CD14-positive monocyte (primary cell): ENCODE results near the gene SV2B. TPM values are rescaled to one million over a fixed set of nuclear protein-coding genes. Genes with fewer than 3 reads are reported as not detected.

Experiments
- DNase-seq, 3 donors: peaks; one replicate each; pipeline ENCODE4 v3.0.0-alpha.2; 2011 to 2022
- H2AFZ ChIP-seq: 2 replicates; pipeline ENCODE4 v1.6.0; 2012; ENCODE audit warnings: mild to moderate bottlenecking, low read depth, low read length, inconsistent platforms; ENCODE audit not compliant: insufficient read depth, poor library complexity, severe bottlenecking
- H3K27ac ChIP-seq, 2 donors: 1 replicate in 1 of 2; 2 replicates in 1 of 2; pipeline ENCODE4 v1.5.1; 2012 to 2013; ENCODE audit warnings: low read length in 2 of 2, control low read depth in 1 of 2, inconsistent platforms in 1 of 2, low read depth in 1 of 2, mild to moderate bottlenecking in 1 of 2
- H3K27me3 ChIP-seq, 2 donors: one replicate each; pipeline versions ENCODE4 v1.6.0 to v1.6.1; 2011 to 2013; ENCODE audit warnings: low read length in 2 of 2; ENCODE audit not compliant: control insufficient read depth in 2 of 2, insufficient read depth in 2 of 2
- H3K36me3 ChIP-seq, 2 donors: replicated peaks in 1 of 2; 1 replicate in 1 of 2; 2 replicates in 1 of 2; pipeline versions ENCODE4 v1.5.1 to v1.6.1; 2012 to 2013; ENCODE audit warnings: low read length in 2 of 2, control low read depth in 1 of 2, inconsistent platforms in 1 of 2, mild to moderate bottlenecking in 1 of 2; ENCODE audit not compliant: insufficient read depth in 2 of 2, control insufficient read depth in 1 of 2
- H3K4me1 ChIP-seq, 2 donors: 1 replicate in 1 of 2; 2 replicates in 1 of 2; pipeline versions ENCODE4 v1.5.1 to v1.6.1; 2012 to 2013; ENCODE audit warnings: low read length in 2 of 2, control low read depth in 1 of 2, inconsistent platforms in 1 of 2, mild to moderate bottlenecking in 1 of 2, moderate library complexity in 1 of 2; ENCODE audit not compliant: insufficient read depth in 2 of 2, control insufficient read depth in 1 of 2
- H3K4me2 ChIP-seq: replicated peaks from 2 replicates; pipeline ENCODE3; 2012; ENCODE audit warnings: low read length, moderate library complexity, mild to moderate bottlenecking; ENCODE audit not compliant: poor library complexity, severe bottlenecking; ENCODE audit errors: extremely low read depth
- H3K4me3 ChIP-seq, 3 experiments: fragments of 200-600 bp in 1 of 3; sonication (generic) in 1 of 3; replicated peaks in 1 of 3; 1 replicate in 2 of 3; 2 replicates in 1 of 3; pipeline ENCODE4 v1.5.1; 2011 to 2013; ENCODE audit warnings: low read length in 3 of 3, mild to moderate bottlenecking in 3 of 3, control low read depth in 2 of 3, low read depth in 2 of 3, inconsistent platforms in 1 of 3, moderate library complexity in 1 of 3
- H3K79me2 ChIP-seq: 2 replicates; pipeline ENCODE4 v1.6.0; 2012; ENCODE audit warnings: mild to moderate bottlenecking, control low read depth, inconsistent platforms, low read length, moderate library complexity; ENCODE audit not compliant: insufficient read depth
- H3K9ac ChIP-seq: 2 replicates; pipeline ENCODE4 v1.6.0; 2017; ENCODE audit warnings: low read length, mild to moderate bottlenecking; ENCODE audit not compliant: insufficient read depth, poor library complexity, severe bottlenecking
- H3K9me3 ChIP-seq, 2 donors: replicated peaks in 1 of 2; 1 replicate in 1 of 2; 2 replicates in 1 of 2; pipeline versions ENCODE4 v1.5.1 to v1.6.1; 2012 to 2013; ENCODE audit warnings: low read length in 2 of 2, control low read depth in 1 of 2; ENCODE audit not compliant: control insufficient read depth in 1 of 2, insufficient read depth in 1 of 2
- H4K20me1 ChIP-seq: 2 replicates; pipeline ENCODE4 v1.6.0; 2012; ENCODE audit warnings: mild to moderate bottlenecking, low read length, control low read depth, moderate library complexity; ENCODE audit not compliant: insufficient read depth
- H3K27ac Mint-ChIP-seq, 7 donors: one replicate each; pipeline ENCODE4 v1.8.0; 2020; ENCODE audit warnings: mild to moderate bottlenecking in 7 of 7, mixed read lengths in 7 of 7, moderate library complexity in 6 of 7, inconsistent platforms in 2 of 7
- H3K27me3 Mint-ChIP-seq, 3 donors: one replicate each; pipeline ENCODE4 v1.8.0; 2021 to 2022; ENCODE audit warnings: low read depth in 3 of 3, mild to moderate bottlenecking in 3 of 3, mixed read lengths in 3 of 3, moderate library complexity in 3 of 3, inconsistent platforms in 1 of 3
- H3K36me3 Mint-ChIP-seq, 2 donors: one replicate each; pipeline ENCODE4 v1.8.0; 2020; ENCODE audit warnings: mixed read lengths in 2 of 2, inconsistent platforms in 1 of 2, mild to moderate bottlenecking in 1 of 2
- H3K4me1 Mint-ChIP-seq: one replicate; pipeline ENCODE4 v1.8.0; 2020; ENCODE audit warnings: mild to moderate bottlenecking, mixed read lengths
- H3K4me3 Mint-ChIP-seq, 2 donors: one replicate each; pipeline ENCODE4 v1.8.0; 2020; ENCODE audit warnings: mild to moderate bottlenecking in 2 of 2, mixed read lengths in 2 of 2, moderate library complexity in 1 of 2
- H3K9me3 Mint-ChIP-seq, 7 donors: one replicate each; pipeline ENCODE4 v1.8.0; 2020 to 2022; ENCODE audit warnings: mixed read lengths in 7 of 7, mild to moderate bottlenecking in 6 of 7, moderate library complexity in 6 of 7, inconsistent platforms in 2 of 7
- WGBS: methylation state at CpG from one replicate; pipeline ENCODE4 v1.1.5; 2013; ENCODE audit warnings: missing lambda C conversion rate; ENCODE audit not compliant: insufficient coverage; 5-methylcytosine and 5-hydroxymethylcytosine counted together
- intact Hi-C, 2 donors: fragments of 100-400 bp; cut with micrococcal nuclease; formaldehyde crosslinking; loops; one replicate each; pipeline versions ENCODE4 v1.15.0 to v1.15.1; 2023
- polyA plus RNA-seq, 3 donors: library from polyadenylated mRNA; depleted of rRNA in 1 of 3; unstranded in 2 of 3; stranded (reverse) in 1 of 3; fragments of 300-500 nt in 2 of 3; fragments of >200 nt in 1 of 3; fragmentation: Illumina TruSeq in 2 of 3; gene quantifications; 1 replicate in 2 of 3; 2 replicates in 1 of 3; pipeline ENCODE4 v1.2.3, GENCODE V29; 2012 to 2021
- TF ChIP-seq, protein P1 (sequence below): fragments of 200-600 bp; IDR thresholded peaks from one replicate; pipeline ENCODE4 v1.8.0; 2022; ENCODE audit warnings: antibody characterized with exemption, mild to moderate bottlenecking

The SV2B gene
- polyA plus RNA-seq, 3 donors = not detected

DNA sequence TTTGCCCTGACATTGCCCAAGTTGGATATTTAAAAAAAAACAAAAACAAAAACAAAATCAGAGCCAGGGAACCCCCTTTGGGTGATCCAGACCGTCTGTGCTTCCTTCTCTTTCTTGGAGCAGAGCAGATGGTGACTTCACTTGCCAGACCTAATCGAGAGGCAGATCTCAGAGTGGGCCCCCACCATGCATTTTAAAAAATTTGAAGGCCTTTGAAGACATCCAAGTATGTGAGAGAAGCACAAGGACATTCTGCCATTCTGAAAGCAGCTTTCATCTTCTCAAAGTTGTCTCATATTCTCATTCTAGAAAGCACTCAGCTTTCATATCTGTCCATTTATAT, 93.3 kb downstream of the SV2B start:
- no peak overlapping the region for H3K9ac ChIP-seq
- intact Hi-C loops = no loop called here
- no peak overlapping the region for H3K4me2 ChIP-seq
- H3K27me3 Mint-ChIP-seq = peaks cover 15 to 20% (median 17%) of the 10 kb centered on the region in 3 donors
- H3K9me3 ChIP-seq = no peaks in the 10 kb centered on the region
- H3K4me1 ChIP-seq = no peaks in the 10 kb centered on the region
- no peak overlapping the region for H2AFZ ChIP-seq
- no peaks in the 10 kb centered on the region for H4K20me1 ChIP-seq
- TF ChIP-seq, protein P1, sequence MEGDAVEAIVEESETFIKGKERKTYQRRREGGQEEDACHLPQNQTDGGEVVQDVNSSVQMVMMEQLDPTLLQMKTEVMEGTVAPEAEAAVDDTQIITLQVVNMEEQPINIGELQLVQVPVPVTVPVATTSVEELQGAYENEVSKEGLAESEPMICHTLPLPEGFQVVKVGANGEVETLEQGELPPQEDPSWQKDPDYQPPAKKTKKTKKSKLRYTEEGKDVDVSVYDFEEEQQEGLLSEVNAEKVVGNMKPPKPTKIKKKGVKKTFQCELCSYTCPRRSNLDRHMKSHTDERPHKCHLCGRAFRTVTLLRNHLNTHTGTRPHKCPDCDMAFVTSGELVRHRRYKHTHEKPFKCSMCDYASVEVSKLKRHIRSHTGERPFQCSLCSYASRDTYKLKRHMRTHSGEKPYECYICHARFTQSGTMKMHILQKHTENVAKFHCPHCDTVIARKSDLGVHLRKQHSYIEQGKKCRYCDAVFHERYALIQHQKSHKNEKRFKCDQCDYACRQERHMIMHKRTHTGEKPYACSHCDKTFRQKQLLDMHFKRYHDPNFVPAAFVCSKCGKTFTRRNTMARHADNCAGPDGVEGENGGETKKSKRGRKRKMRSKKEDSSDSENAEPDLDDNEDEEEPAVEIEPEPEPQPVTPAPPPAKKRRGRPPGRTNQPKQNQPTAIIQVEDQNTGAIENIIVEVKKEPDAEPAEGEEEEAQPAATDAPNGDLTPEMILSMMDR = no peak
- H3K4me3 ChIP-seq = no peak overlapping the region
- no peaks in the 10 kb centered on the region for H3K36me3 ChIP-seq
- DNase-seq = no peak
- H3K79me2 ChIP-seq = no peaks in the 10 kb centered on the region
- H3K36me3 Mint-ChIP-seq = no peaks in the 10 kb centered on the region
- H3K4me1 Mint-ChIP-seq = no peaks in the 10 kb centered on the region
- no peak overlapping the region for H3K27ac Mint-ChIP-seq
- peaks cover 5 to 8% of the 10 kb centered on the region in 2 donors for H3K27me3 ChIP-seq
- H3K4me3 Mint-ChIP-seq = no peak overlapping the region
- 22% methylated on average over 1 of the region's 2 CpGs for WGBS
- H3K27ac ChIP-seq = no peak overlapping the region
- H3K9me3 Mint-ChIP-seq = no peaks in the 10 kb centered on the region

DNA sequence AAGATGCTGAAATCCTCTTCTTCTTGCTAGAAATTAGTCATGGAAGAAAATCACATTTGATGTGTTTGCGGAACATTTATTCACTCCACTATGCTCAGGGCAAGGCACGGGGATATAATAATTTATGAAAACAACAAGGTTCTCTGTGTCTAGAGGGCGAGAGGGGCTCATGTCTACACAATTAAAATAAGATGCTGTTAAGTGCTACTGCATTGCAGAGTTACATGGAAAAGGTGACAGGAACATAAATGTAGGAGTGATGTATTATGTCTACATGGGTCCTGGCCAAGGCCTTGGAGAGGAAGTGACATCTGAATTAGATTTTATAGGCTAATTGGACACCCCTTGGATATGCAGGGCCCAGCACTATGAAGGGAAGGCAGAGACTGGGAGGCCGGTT, 96.1 kb downstream of the SV2B start:
- no peaks in the 10 kb centered on the region for H4K20me1 ChIP-seq
- peaks cover 5 to 8% of the 10 kb centered on the region in 2 donors for H3K27me3 ChIP-seq
- Mint-ChIP-seq H3K4me1 (no peaks in the 10 kb centered on the region), H3K27ac (no peak overlapping the region), H3K9me3 (peaks cover 0 to 3% (median 0%) of the 10 kb centered on the region in 7 donors), H3K4me3 (no peak overlapping the region), H3K36me3 (no peaks in the 10 kb centered on the region), H3K27me3 (peaks cover 10 to 24% (median 14%) of the 10 kb centered on the region in 3 donors)
- H3K4me2 ChIP-seq = no peak overlapping the region
- 100% methylated on average over 1 of the region's 4 CpGs for WGBS
- no peak for DNase-seq
- no peaks in the 10 kb centered on the region for H3K79me2 ChIP-seq
- TF ChIP-seq, protein P1 = no peak
- intact Hi-C loops = no loop called here
- H3K4me3 ChIP-seq = no peak overlapping the region
- no peaks in the 10 kb centered on the region for H3K4me1 ChIP-seq
- H3K9me3 ChIP-seq = no peaks in the 10 kb centered on the region
- H3K9ac ChIP-seq = no peak overlapping the region
- no peak overlapping the region for H3K27ac ChIP-seq
- no peak overlapping the region for H2AFZ ChIP-seq
- H3K36me3 ChIP-seq = no peaks in the 10 kb centered on the region
